ENCODE results near the gene NKIRAS1. TPM values are rescaled to one million over a fixed set of nuclear protein-coding genes. Genes with fewer than 3 reads are reported as not detected.

Gene NKIRAS1
- total RNA-seq, result 1 to 10 TPM; 6.3 to 6.9 TPM
- 11.6 TPM for polyA plus RNA-seq (2013, experiment 1 of 2)
- 9.2 TPM for polyA plus RNA-seq (2013, experiment 2 of 2)
- long read RNA-seq, experiment 1, partial matches to known transcripts, result 2 of 5 reads
- long read RNA-seq, experiment 1, other reads (novel, unspliced or antisense), result 1 of 5 reads
- long read RNA-seq, experiment 2, transcript NKIRAS1-206 (5 exons, 2,014 nt), result major isoform, 8 of 16 reads
- long read RNA-seq, experiment 2, partial matches to known transcripts, result 0 of 16 reads
- long read RNA-seq, experiment 2, other reads (novel, unspliced or antisense), result 6 of 16 reads
- long read RNA-seq, experiment 3, transcript NKIRAS1-206 (5 exons, 2,014 nt), result major isoform, 18 of 26 reads
- long read RNA-seq, experiment 3, partial matches to known transcripts, result 2 of 26 reads
- long read RNA-seq, experiment 3, other reads (novel, unspliced or antisense), result 4 of 26 reads
- long read RNA-seq, experiment 4, transcript NKIRAS1-206 (5 exons, 2,014 nt), result major isoform, 12 of 18 reads
- long read RNA-seq, experiment 4, partial matches to known transcripts, result 0 of 18 reads
- long read RNA-seq, experiment 4, other reads (novel, unspliced or antisense), result 6 of 18 reads

DNA sequence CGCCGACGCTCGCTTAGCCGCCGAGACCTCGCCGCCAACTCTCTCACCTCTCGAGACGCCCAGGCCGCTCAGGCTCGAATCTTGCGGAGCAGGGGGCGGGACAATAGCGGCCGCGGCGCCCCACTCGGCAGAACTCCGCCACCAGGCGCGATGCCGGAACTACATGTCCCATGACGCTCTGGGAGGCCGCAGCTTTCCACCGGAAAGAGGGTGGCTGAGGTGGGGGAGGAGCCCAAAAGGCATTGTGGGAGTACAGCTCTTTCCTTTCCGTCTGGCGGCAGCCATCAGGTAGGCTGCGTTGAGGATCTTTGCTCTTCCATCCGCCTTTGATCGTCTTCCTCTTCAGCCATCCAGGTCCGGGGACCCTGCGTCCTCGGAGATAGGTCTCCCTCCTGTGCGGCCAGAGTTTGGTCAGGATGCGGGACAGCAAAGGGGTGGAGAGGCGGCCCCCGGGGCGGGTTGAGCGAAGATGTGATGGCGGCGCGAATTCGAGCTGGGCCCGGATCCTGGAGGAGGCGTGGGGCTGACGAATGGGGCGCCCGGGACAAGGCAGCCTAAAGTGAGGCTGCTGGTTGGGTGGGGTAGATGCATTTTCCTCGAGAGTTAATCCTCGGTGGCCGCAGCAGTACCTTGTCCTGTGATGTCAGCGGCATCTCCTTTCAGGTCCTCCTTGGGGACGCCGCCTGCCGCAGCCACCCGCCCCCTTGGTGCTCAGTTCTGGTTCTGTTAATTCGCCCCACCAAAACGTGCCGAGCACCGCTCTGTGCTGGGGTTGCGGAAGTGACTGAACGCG is at the start of gene NKIRAS1, which contains the start of gene RPL15:
TSS of gene NKIRAS1 (minus strand) at position 105 of the 793 bp plus-strand sequence. CDS start 6,086 bp downstream, outside the sequence.
TSS of gene RPL15 (plus strand) at position 247 of the 793 bp plus-strand sequence. CDS start 728 bp downstream, outside the sequence.
- Mint-ChIP-seq H3K27ac (peak within 1 kb of the TSS; percentile 99), H3K4me1 (peaks cover 34% of the 10 kb centered on the region), H3K4me3 (peak within 1 kb of the TSS; percentile 100), H3K36me3 (ENCODE audit: low read depth) (peaks cover 39% of the 10 kb centered on the region), H3K9me3 (no peaks in the 10 kb centered on the region), H3K27me3 (ENCODE audit: insufficient read depth) (peaks cover 2% of the 10 kb centered on the region)
- peak; percentile 66 for TF ChIP-seq CTCF (conservative IDR thresholded peaks at IDR 0.05)
- peak; percentile 99 for DNase-seq
- WGBS, 2 experiments (ENCODE audit: insufficient coverage in 1 of 2, insufficient read length in 1 of 2), result 0% methylated on average over 28 to 64 of the region's 64 CpGs
- Histone ChIP-seq H3K4me3 (ENCODE audit: low read length) (peak within 1 kb of the TSS; percentile 95), H3K9me3 (ENCODE audit: control insufficient read depth, low read length) (no peaks in the 10 kb centered on the region), H3K27me3 (ENCODE audit: control insufficient read depth, insufficient read depth, low read length, poor library complexity, severe bottlenecking) (no peaks in the 10 kb centered on the region), H3K4me1 (ENCODE audit: control insufficient read depth, insufficient read depth, low read length) (no peaks in the 10 kb centered on the region), H3K27ac (ENCODE audit: low read depth, low read length) (peak within 1 kb of the TSS; percentile 85), H3K9ac (ENCODE audit: extremely low read depth, low read length, poor library complexity, severe bottlenecking) (peak within 1 kb of the TSS; percentile 88), H3K36me3 (ENCODE audit: control insufficient read depth, insufficient read depth, low read length) (peaks cover 36% of the 10 kb centered on the region)

DNA sequence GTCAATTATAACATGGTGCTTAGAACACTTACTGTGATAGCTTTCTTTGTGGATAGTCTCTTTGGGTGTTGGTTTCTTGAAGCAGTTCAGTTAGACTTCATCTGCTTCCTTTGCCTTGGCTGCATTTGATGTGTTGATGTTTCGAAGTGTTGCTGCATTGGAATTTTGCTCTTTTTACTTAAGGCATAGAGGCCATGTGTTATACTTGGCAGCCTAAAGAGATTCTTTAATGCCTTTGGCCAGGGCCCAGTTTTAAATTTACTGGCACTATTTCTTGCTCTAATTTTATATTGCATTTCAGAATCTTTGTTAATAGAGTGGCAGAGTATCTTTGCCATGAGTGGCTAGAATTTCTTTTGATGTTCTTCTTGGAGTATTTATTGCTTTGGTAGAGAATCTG is 49.5 kb upstream of the NKIRAS1 start:
- Mint-ChIP-seq H3K4me3 (no peak overlapping the region), H3K36me3 (ENCODE audit: low read depth) (peaks cover 51% of the 10 kb centered on the region), H3K9me3 (no peaks in the 10 kb centered on the region), H3K27me3 (ENCODE audit: insufficient read depth) (no peaks in the 10 kb centered on the region), H3K4me1 (no peaks in the 10 kb centered on the region), H3K27ac (no peak overlapping the region)
- Histone ChIP-seq H3K9ac (ENCODE audit: extremely low read depth, low read length, poor library complexity, severe bottlenecking) (no peak overlapping the region), H3K36me3 (ENCODE audit: control insufficient read depth, insufficient read depth, low read length) (peaks cover 61% of the 10 kb centered on the region), H3K27ac (ENCODE audit: low read depth, low read length) (no peak overlapping the region), H3K4me1 (ENCODE audit: control insufficient read depth, insufficient read depth, low read length) (no peaks in the 10 kb centered on the region), H3K4me3 (ENCODE audit: low read length) (no peak overlapping the region), H3K27me3 (ENCODE audit: control insufficient read depth, insufficient read depth, low read length, poor library complexity, severe bottlenecking) (no peaks in the 10 kb centered on the region), H3K9me3 (ENCODE audit: control insufficient read depth, low read length) (no peaks in the 10 kb centered on the region)
- TF ChIP-seq CTCF (conservative IDR thresholded peaks at IDR 0.05), result no peak
- 90 to 100% methylated on average over 1 of the region's 1 CpG for WGBS, 2 experiments (ENCODE audit: insufficient coverage in 1 of 2, insufficient read length in 1 of 2)
- DNase-seq, result no peak

- peaks cover 57% of the 10 kb centered on the region for H3K36me3 ChIP-seq (ENCODE audit: control insufficient read depth, insufficient read depth, low read length)
- no peaks in the 10 kb centered on the region for H3K27me3 Mint-ChIP-seq (ENCODE audit: insufficient read depth)
These were observed 47.9 kb upstream of the NKIRAS1 start for GRCh38 chr3:23964537-23965235.

More at GRCh38 chr3:23964537-23965235, 47.9 kb upstream of the NKIRAS1 start:
- Histone ChIP-seq H3K9ac (ENCODE audit: extremely low read depth, low read length, poor library complexity, severe bottlenecking) (no peak overlapping the region), H3K4me3 (ENCODE audit: low read length) (no peak overlapping the region), H3K9me3 (ENCODE audit: control insufficient read depth, low read length) (no peaks in the 10 kb centered on the region), H3K4me1 (ENCODE audit: control insufficient read depth, insufficient read depth, low read length) (no peaks in the 10 kb centered on the region), H3K27ac (ENCODE audit: low read depth, low read length) (no peak overlapping the region), H3K27me3 (ENCODE audit: control insufficient read depth, insufficient read depth, low read length, poor library complexity, severe bottlenecking) (no peaks in the 10 kb centered on the region)
- no peak for DNase-seq
- Mint-ChIP-seq H3K36me3 (ENCODE audit: low read depth) (peaks cover 58% of the 10 kb centered on the region), H3K4me3 (no peak overlapping the region), H3K9me3 (no peaks in the 10 kb centered on the region), H3K4me1 (peaks cover 6% of the 10 kb centered on the region), H3K27ac (no peak overlapping the region)
- 95 to 100% methylated on average over 2 to 3 of the region's 3 CpGs for WGBS, 2 experiments (ENCODE audit: insufficient coverage in 1 of 2, insufficient read length in 1 of 2)
- TF ChIP-seq CTCF (conservative IDR thresholded peaks at IDR 0.05), result no peak

All from endodermal cell (in vitro differentiated cells).